ENCODE data around the gene MYBBP1A.

MYBBP1A gene

GRCh38 chr17:4559966-4560365 is 4.8 kb upstream of the MYBBP1A start:
- no peak for TF ChIP-seq CTCF (IDR thresholded peaks at IDR 0.05)

- TF ChIP-seq CTCF (IDR thresholded peaks at IDR 0.05): no peak
Observed at GRCh38 chr17:4559139-4559791, 4.1 kb upstream of the MYBBP1A start.

- TF ChIP-seq CTCF (IDR thresholded peaks at IDR 0.05): no peak
Observed at GRCh38 chr17:4558347-4558971, 3.3 kb upstream of the MYBBP1A start.

GRCh38 chr17:4557626-4558346 is 2.6 kb upstream of the MYBBP1A start:
- TF ChIP-seq CTCF (IDR thresholded peaks at IDR 0.05): no peak

GRCh38 chr17:4556996-4557395 is 1.8 kb upstream of the MYBBP1A start:
- no peak for TF ChIP-seq CTCF (IDR thresholded peaks at IDR 0.05)

- no peak for TF ChIP-seq CTCF (IDR thresholded peaks at IDR 0.05)
Observed at GRCh38 chr17:4555873-4556759, 932 bp upstream of the MYBBP1A start.

GRCh38 chr17:4554441-4554996 is 665 bp downstream of the MYBBP1A start:
- TF ChIP-seq CTCF (IDR thresholded peaks at IDR 0.05): no peak

Measured in LNCAP (cell line).